ENCODE data around the gene CYB5R4. TPM values are rescaled to one million over a fixed set of nuclear protein-coding genes. Genes with fewer than 3 reads are reported as not detected.
"Not testable (repeated sequence)": the region's sequence is repeated elsewhere in the genome, so short reads cannot be mapped to it uniquely, and the experiment has no call there.

CYB5R4 gene
- total RNA-seq, 2 donors from 2014 or later: 25.8 to 42.1 TPM

- ATAC-seq (no peak), DNase-seq (ENCODE audit: low spot score in 2 of 2) (no peak)
- peaks cover 0 to 6% of the 10 kb centered on the region in 2 donors for H3K9me3 Mint-ChIP-seq
- H3K36me3 Mint-ChIP-seq: peaks cover 0 to 5% of the 10 kb centered on the region in 2 donors
- H3K27ac Mint-ChIP-seq: peak overlapping the region in 1 of 2 donors; percentile 38
Measured at GRCh38 chr6:83885984-83886383, 26.5 kb downstream of the CYB5R4 start.

- peaks cover 0 to 6% of the 10 kb centered on the region in 2 donors for H3K9me3 Mint-ChIP-seq
- H3K27ac Mint-ChIP-seq: no peak overlapping the region
- peaks cover 0 to 5% of the 10 kb centered on the region in 2 donors for H3K36me3 Mint-ChIP-seq
- no peak for DNase-seq (ENCODE audit: low spot score in 2 of 2)
- ATAC-seq: no peak
Measured at GRCh38 chr6:83889621-83890020, 30.1 kb downstream of the CYB5R4 start.

GRCh38 chr6:83890520-83890919 is 31.0 kb downstream of the CYB5R4 start:
- Mint-ChIP-seq H3K27ac (no peak overlapping the region), H3K36me3 (peaks cover 0 to 5% of the 10 kb centered on the region in 2 donors), H3K9me3 (peaks cover 0 to 6% of the 10 kb centered on the region in 2 donors)
- ATAC-seq: no peak
- no peak for DNase-seq (ENCODE audit: low spot score in 2 of 2)

- Mint-ChIP-seq H3K36me3 (peaks cover 7 to 14% of the 10 kb centered on the region in 2 donors), H3K9me3 (peaks cover 6% of the 10 kb centered on the region in 2 donors), H3K27ac (no peak overlapping the region)
- DNase-seq (ENCODE audit: low spot score in 2 of 2): no peak
- ATAC-seq: no peak
Measured at GRCh38 chr6:83891586-83891985, 32.1 kb downstream of the CYB5R4 start.

DNA sequence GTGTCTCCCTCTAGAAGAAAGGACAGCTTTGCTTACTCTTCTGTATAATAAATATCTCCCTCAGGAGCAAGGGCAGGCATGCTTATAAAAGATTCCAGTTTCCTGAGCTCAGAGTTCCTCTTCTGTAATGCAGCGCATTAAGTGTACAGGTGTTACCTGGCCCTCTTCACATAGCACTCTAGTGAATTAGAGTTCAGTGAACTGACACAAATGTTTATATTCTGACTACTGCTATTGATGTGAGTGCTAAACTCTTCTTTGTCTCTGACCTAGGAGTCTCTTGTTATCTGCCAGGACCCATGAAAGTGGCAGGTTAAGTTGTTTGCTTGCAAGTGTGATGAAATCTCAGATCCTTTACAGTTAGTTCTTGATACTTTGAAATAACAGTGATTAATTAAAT is 33.5 kb downstream of the CYB5R4 start:
- no peak overlapping the region for H3K27ac Mint-ChIP-seq
- DNase-seq (ENCODE audit: low spot score in 2 of 2) (no peak), ATAC-seq (no peak)
- peaks cover 6% of the 10 kb centered on the region in 2 donors for H3K9me3 Mint-ChIP-seq
- H3K36me3 Mint-ChIP-seq: peaks cover 7 to 15% of the 10 kb centered on the region in 2 donors

DNA sequence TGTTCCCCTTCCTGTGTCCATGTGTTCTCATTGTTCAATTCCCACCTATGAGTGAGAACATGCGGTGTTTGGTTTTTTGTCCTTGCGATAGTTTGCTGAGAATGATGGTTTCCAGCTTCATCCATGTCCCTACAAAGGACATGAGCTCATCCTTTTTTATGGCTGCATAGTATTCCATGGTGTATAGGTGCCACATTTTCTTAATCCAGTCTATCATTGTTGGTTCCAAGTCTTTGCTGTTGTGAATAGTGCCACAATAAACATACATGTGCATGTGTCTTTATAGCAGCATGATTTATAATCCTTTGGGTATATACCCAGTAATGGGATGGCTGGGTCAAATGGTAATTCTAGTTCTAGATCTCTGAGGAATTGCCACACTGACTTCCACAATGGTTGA is 37.6 kb downstream of the CYB5R4 start:
- not testable (repeated sequence) for DNase-seq (ENCODE audit: low spot score in 2 of 2); ATAC-seq; H3K27ac Mint-ChIP-seq
- Mint-ChIP-seq H3K36me3 (peaks cover 29 to 32% of the 10 kb centered on the region in 2 donors), H3K9me3 (peaks cover 12 to 18% of the 10 kb centered on the region in 2 donors)

DNA sequence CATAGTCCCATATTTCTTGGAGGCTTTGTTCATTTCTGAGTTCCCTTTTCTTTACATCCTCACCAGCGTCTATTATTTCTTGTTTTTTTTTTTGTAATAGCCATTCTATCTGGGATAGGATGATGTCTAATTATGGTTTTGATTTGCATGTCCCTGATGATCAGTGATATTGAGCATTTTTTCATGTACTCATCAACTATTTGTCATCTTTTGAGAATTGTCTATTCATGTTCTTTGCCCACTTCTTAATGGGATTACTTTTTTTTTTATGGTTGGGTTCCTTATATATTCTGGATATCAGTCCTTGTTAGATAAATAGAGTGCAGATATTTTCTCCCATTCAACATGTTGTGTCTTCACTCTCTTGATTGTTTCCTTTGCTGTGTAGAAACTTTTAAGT is 42.1 kb downstream of the CYB5R4 start:
- Mint-ChIP-seq H3K27ac (no peak overlapping the region), H3K36me3 (peaks cover 50 to 60% of the 10 kb centered on the region in 2 donors), H3K9me3 (peaks cover 32 to 38% of the 10 kb centered on the region in 2 donors)
- no peak for DNase-seq (ENCODE audit: low spot score in 2 of 2)
- no peak for ATAC-seq

DNA sequence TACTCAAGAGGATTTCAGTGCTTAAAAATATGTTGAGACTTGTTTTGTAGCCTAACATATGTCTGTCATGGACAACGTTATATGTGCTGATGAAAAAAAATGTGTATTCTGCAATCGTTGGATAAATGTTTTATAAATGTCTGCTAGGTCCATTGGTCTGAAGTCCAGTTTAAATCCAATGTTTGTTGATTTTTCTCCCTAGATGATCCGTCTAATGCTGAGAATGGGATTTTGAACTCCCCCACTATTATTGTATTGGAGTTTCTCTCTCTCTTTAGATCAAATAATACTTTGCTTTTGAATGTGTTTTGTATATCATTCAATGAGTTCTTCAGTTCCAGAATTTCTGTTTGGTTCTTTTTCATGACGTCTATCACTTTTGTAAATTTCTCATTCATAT is 44.9 kb downstream of the CYB5R4 start:
- peaks cover 59 to 62% of the 10 kb centered on the region in 2 donors for H3K36me3 Mint-ChIP-seq
- ATAC-seq (no peak), DNase-seq (ENCODE audit: low spot score in 2 of 2) (no peak)
- no peak overlapping the region for H3K27ac Mint-ChIP-seq
- peaks cover 32 to 43% of the 10 kb centered on the region in 2 donors for H3K9me3 Mint-ChIP-seq

DNA sequence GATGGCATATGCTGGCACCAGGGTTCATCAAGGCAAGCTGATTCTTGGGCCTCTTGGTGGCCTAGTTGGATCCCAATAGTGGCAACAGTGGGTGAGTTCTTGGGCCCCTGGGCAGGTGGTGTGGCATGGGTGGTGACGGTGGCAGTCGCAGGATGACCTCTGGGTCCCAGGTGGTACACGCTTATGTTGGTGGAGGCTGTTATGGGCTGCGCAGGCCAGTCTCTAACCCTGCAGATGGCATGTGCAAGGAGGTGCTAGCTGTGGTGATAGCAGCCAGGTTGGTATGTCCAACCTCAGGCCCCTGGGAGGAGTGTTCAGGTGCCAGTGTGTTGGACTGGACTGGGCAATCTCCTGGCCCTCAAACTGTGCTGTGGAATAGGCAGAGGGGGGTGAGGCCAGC is 46.2 kb downstream of the CYB5R4 start:
- ATAC-seq (no peak), DNase-seq (ENCODE audit: low spot score in 2 of 2) (no peak)
- Mint-ChIP-seq H3K9me3 (peaks cover 30 to 42% of the 10 kb centered on the region in 2 donors), H3K27ac (no peak overlapping the region), H3K36me3 (peaks cover 51 to 55% of the 10 kb centered on the region in 2 donors)

- ATAC-seq; DNase-seq (ENCODE audit: low spot score in 2 of 2); H3K27ac Mint-ChIP-seq: not testable (repeated sequence)
- H3K36me3 Mint-ChIP-seq: peaks cover 33 to 34% of the 10 kb centered on the region in 2 donors
- peaks cover 16 to 24% of the 10 kb centered on the region in 2 donors for H3K9me3 Mint-ChIP-seq
Measured at GRCh38 chr6:83907623-83908390, 48.3 kb downstream of the CYB5R4 start.

DNA sequence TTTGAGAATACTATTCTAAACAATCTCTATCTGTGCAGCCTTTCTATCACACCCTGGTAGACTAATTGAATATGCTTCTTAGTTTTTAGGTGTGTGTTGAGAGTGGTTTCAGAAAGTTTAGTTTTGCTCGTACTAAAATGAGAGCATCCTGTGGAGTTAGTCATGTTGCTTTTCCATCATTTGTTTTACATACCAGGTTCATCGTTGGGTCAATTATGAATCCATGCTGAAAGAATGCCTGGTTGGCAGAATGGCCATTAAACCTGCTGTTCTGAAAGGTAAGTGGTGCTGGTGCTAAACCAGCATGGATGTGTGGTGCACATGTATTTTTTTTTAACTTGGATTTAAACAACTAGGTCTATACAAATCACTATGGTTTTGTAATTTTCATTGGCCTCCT is 49.3 kb downstream of the CYB5R4 start:
- no peak for ATAC-seq
- no peak for DNase-seq (ENCODE audit: low spot score in 2 of 2)
- Mint-ChIP-seq H3K27ac (no peak overlapping the region), H3K36me3 (peaks cover 24 to 27% of the 10 kb centered on the region in 2 donors), H3K9me3 (peaks cover 8 to 16% of the 10 kb centered on the region in 2 donors)

DNA sequence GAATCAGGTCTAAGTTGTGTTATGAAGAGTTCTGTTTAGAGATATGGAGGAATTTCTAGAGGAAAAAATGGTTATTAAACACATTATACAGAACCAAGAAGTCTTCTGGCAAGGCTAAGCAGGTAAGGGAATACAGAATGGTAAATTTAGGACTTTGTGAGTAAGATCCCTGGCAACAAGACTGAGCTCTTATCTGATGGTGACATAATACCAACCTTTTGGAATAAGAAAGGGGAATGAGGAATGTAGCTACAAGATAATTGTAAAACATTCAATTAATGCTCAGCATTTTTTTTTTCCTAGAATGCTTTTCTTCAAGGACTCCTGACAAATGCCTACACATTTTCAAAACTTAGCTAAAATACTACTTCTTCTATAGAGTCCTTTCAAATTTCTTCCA is 51.8 kb downstream of the CYB5R4 start:
- ATAC-seq (no peak), DNase-seq (ENCODE audit: low spot score in 2 of 2) (no peak)
- H3K27ac Mint-ChIP-seq: no peak overlapping the region
- H3K36me3 Mint-ChIP-seq: peaks cover 9 to 14% of the 10 kb centered on the region in 2 donors
- peaks cover 0 to 5% of the 10 kb centered on the region in 2 donors for H3K9me3 Mint-ChIP-seq

DNA sequence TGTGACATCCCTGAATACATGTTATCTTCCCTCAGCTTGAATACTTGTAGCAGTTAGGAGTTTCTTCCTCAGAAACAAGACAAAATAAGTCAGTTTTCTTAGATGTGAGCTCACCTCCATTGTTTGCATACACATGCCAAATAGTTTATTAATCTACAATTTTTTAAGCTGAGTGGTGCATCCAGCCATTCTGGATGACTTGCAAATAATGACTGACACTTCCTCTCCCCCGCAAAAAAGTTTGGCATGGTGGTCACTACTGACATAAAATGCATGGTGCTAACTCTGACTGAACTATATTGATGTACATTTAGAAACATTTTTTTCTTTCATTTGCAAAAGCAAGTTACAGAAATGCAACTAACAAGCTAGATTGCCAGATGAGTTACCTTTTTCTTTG is 55.5 kb downstream of the CYB5R4 start:
- no peak for DNase-seq (ENCODE audit: low spot score in 2 of 2)
- peaks cover 0 to 8% of the 10 kb centered on the region in 2 donors for H3K36me3 Mint-ChIP-seq
- no peak overlapping the region for H3K27ac Mint-ChIP-seq
- H3K9me3 Mint-ChIP-seq: no peaks in the 10 kb centered on the region
- no peak for ATAC-seq

DNA sequence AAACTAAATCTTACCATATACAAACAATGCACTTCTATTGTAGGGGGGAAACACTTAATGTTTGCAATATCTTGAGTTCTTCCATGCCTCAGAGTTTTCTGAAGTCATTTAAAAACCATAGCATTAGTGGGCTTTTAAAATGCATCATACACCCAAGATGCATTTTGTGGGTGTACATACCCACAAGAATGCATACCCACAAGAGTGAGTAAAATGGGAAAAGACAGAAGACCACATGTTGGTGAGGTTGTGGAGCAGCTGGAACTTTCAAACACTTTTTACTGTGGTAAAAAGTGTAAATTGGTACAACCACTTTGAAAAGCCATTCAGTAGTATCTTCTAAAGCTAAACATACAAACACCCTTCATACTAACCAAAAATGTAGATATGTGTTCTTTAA is 57.5 kb downstream of the CYB5R4 start:
- Mint-ChIP-seq H3K9me3 (no peaks in the 10 kb centered on the region), H3K36me3 (peaks cover 0 to 8% of the 10 kb centered on the region in 2 donors), H3K27ac (no peak overlapping the region)
- ATAC-seq (peak in 1 of 2 donors; percentile 43), DNase-seq (ENCODE audit: low spot score in 2 of 2) (no peak)

DNA sequence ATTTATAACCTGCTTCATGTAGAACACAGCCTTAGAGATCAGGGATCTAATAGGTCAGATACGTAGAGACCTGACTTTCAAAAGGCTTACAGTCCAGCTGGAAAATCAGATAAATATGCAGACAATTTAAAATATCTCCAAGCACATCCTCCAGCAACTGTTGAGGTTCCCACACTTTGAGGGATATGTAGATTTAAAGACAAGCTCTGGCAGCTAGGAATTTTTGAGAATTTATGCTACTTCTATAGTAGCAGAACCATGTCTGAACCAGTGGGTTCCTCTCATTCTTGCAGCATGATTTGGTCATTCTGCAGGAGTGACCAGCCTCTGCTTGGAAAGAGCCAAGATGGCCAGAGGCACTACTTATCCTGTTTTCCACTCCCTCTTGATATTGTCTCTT is 60.5 kb downstream of the CYB5R4 start:
- H3K9me3 Mint-ChIP-seq: peaks cover 0 to 2% of the 10 kb centered on the region in 2 donors
- H3K27ac Mint-ChIP-seq: no peak overlapping the region
- DNase-seq (ENCODE audit: low spot score in 2 of 2): no peak
- ATAC-seq: no peak
- H3K36me3 Mint-ChIP-seq: peaks cover 9 to 12% of the 10 kb centered on the region in 2 donors

DNA sequence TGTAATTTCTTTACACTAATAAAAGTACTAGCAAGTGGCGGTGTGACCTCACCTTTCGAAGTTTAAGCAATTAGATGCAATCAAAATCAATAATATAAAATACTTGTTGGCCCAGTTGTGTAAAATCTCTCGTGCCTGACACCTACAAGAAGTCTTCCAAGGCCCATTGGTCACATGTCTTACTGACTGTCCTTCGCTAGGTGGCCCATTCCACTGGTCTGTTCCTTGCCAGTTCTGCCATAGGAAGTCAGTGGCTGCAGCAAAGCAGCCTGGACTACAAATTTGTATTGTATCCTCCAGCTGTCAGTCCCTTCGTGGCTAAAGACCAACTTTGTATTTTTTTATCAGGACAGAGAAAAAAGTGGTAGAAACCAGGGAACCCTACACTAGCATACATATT is 61.8 kb downstream of the CYB5R4 start:
- H3K36me3 Mint-ChIP-seq: peaks cover 9 to 16% of the 10 kb centered on the region in 2 donors
- ATAC-seq (no peak), DNase-seq (ENCODE audit: low spot score in 2 of 2) (no peak)
- peaks cover 0 to 2% of the 10 kb centered on the region in 2 donors for H3K9me3 Mint-ChIP-seq
- H3K27ac Mint-ChIP-seq: no peak overlapping the region

- H3K9me3 Mint-ChIP-seq: peaks cover 0 to 2% of the 10 kb centered on the region in 2 donors
- H3K36me3 Mint-ChIP-seq: peaks cover 22 to 31% of the 10 kb centered on the region in 2 donors
- no peak overlapping the region for H3K27ac Mint-ChIP-seq
- DNase-seq (ENCODE audit: low spot score in 2 of 2) (no peak), ATAC-seq (no peak)
Measured at GRCh38 chr6:83927470-83927869, 68.0 kb downstream of the CYB5R4 start.

DNA sequence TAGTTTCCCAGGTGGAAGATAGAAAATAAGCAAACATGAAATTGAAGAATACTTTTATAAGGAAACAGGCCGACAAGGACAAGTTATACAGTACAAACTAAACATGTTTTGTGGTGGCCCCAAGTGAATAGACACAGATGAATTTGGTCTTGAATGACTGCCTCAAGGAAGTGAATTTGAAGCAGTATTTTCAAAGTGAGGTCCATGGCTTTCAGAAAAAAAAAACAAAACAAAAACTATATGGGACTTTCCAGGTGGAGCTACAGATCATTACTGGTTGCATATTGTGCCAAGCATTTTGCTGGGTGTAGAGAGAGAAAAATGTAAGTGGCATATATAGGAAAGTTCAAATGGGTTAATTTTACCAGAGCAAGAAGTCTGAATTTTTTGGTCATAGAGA is 68.8 kb downstream of the CYB5R4 start:
- Mint-ChIP-seq H3K36me3 (peaks cover 14 to 30% of the 10 kb centered on the region in 2 donors), H3K9me3 (peaks cover 0 to under 1% of the 10 kb centered on the region in 2 donors), H3K27ac (no peak overlapping the region)
- DNase-seq (ENCODE audit: low spot score in 2 of 2) (no peak), ATAC-seq (no peak)

All from activated naive CD4-positive, alpha-beta T cell treated with anti-CD3 and anti-CD28 coated beads, Interleukin-2, amount 50 U/mL, for 72 hours (primary cell).